ENCODE data around the gene ACSS3.

- no peak for TF ChIP-seq EZH2 (IDR thresholded peaks at IDR 0.05; ENCODE audit: borderline replicate concordance, low read length)
- no peak for TF ChIP-seq CTCF (IDR thresholded peaks at IDR 0.05; ENCODE audit: low read length)
These were observed 89.8 kb downstream of the ACSS3 start for GRCh38 chr12:81167694-81168093.
